ENCODE data around the gene TNIP2.

- TF ChIP-seq CTCF (IDR thresholded peaks at IDR 0.05 in 2 of 3, conservative IDR thresholded peaks at IDR 0.05 in 1 of 3; ENCODE audit: borderline replicate concordance in 1 of 3, insufficient read depth in 1 of 3, low read depth in 2 of 3, low read length in 2 of 3) (no peak), CBX3 (IDR thresholded peaks at IDR 0.05; ENCODE audit: low read depth) (no peak), POLR2AphosphoS5 (IDR thresholded peaks at IDR 0.05; ENCODE audit: low read depth, low read length) (no peak), POLR2A (IDR thresholded peaks at IDR 0.05; ENCODE audit: borderline replicate concordance, extremely low read depth, insufficient read depth, insufficient read length) (no peak)
Observed at GRCh38 chr4:2735869-2736268, 20.3 kb downstream of the TNIP2 start.

All from HCT116 (cell line).